Heart right ventricle (tissue), 16 donors: ENCODE measurements around the gene ABHD10. TPM values are rescaled to one million over a fixed set of nuclear protein-coding genes. Genes with fewer than 3 reads are reported as not detected.

Experiments
- ATAC-seq, 8 donors: fragments of 200-7000 bp; cut with Tn5 transposase; one replicate each; pipeline ENCODE4 v1.9.1; 2020; ENCODE audit warnings: mild to moderate bottlenecking in 8 of 8, moderate library complexity in 8 of 8, moderate number of reproducible peaks in 1 of 8
- DNase-seq, 2 donors: peaks; one replicate each; pipeline ENCODE4 v3.0.0-alpha.2; 2020
- H3K27ac ChIP-seq, 10 donors: fragments of 200-600 bp; sonication (generic) in 2 of 10; one replicate each; pipeline versions ENCODE4 v1.5.0 to v1.8.0; 2020 to 2022; ENCODE audit warnings: mild to moderate bottlenecking in 3 of 10
- H3K27me3 ChIP-seq, 7 donors: fragments of 200-600 bp; one replicate each; pipeline ENCODE4 v1.8.0; 2021 to 2022; ENCODE audit warnings: mild to moderate bottlenecking in 2 of 7
- H3K36me3 ChIP-seq, 9 donors: fragments of 200-600 bp; sonication (generic) in 1 of 9; one replicate each; pipeline versions ENCODE4 v1.5.0 to v1.8.0; 2020 to 2022; ENCODE audit warnings: mild to moderate bottlenecking in 2 of 9
- H3K4me1 ChIP-seq, 9 donors: fragments of 200-600 bp; sonication (generic) in 1 of 9; one replicate each; pipeline versions ENCODE4 v1.5.0 to v1.8.0; 2020 to 2022; ENCODE audit warnings: mild to moderate bottlenecking in 4 of 9
- H3K4me3 ChIP-seq, 10 donors: fragments of 200-600 bp; sonication (generic) in 2 of 10; one replicate each; pipeline versions ENCODE4 v1.5.0 to v1.8.0; 2020 to 2022; ENCODE audit warnings: mild to moderate bottlenecking in 7 of 10, moderate library complexity in 2 of 10
- H3K9me3 ChIP-seq, 11 donors: fragments of 200-600 bp in 10 of 11; sonication (generic) in 2 of 11; one replicate each; pipeline versions ENCODE4 v1.5.0 to v1.8.0; 2013 to 2022; ENCODE audit warnings: mild to moderate bottlenecking in 2 of 11, control low read depth in 1 of 11, moderate library complexity in 1 of 11
- WGBS, 2 donors: extraction: QIAGEN DNeasy Blood & Tissue Kit; methylation state at CpG; one replicate each; pipeline ENCODE4 v1.1.7; 2013; ENCODE audit warnings: inconsistent platforms in 1 of 2; 5-methylcytosine and 5-hydroxymethylcytosine counted together
- intact Hi-C, 10 donors: fragments of 100-400 bp; cut with DNase I; formaldehyde crosslinking; loops; one replicate each; pipeline versions ENCODE4 v1.11.1 to v1.14.2; 2022
- polyA plus RNA-seq, 2 donors: library from polyadenylated mRNA; stranded (reverse); fragments of 200-250 nt; gene quantifications; one replicate each; pipeline ENCODE4 v1.2.3, GENCODE V29; 2013
- total RNA-seq, 10 donors: library from RNA; stranded (reverse); fragmentation: NEBNext Ultra II Directional in 3 of 10; extraction: Animal tissue kit (Norgen Biotek cat#: 25700) in 3 of 10; gene quantifications; one replicate each; pipeline versions ENCODE4 v1.2.1 to v1.2.4, GENCODE V29; 2021 to 2023
- TF ChIP-seq, protein P1 (sequence below), 9 donors: fragments of 200-600 bp; sonication (generic) in 2 of 9; IDR thresholded peaks; one replicate each; pipeline versions ENCODE4 v1.5.0 to v1.8.0; 2021 to 2022; ENCODE audit warnings: antibody characterized with exemption in 9 of 9, mild to moderate bottlenecking in 5 of 9, moderate library complexity in 1 of 9
- donor health status: Arrhythmogenic right ventricular cardiomyopathy.
- donor health status: ischemic (EF 13 %, LVEDD 7.1; RV severe dilation, severe dysfunction).
- donor health status: healthy with polysubstance abuse.
- donor health status: DM: no; HTN: yes; CAD: no.
- donor health status: DM: no; HTN: no; CAD: no.
- donor health status: ischemic (EF 25% LVEDD 6.9; RV normal size, moderate dysfunction).
- donor health status: ischemic (EF 25% LVEDD 5.7; RV mildly dilated, moderate dysfunction).
- donor health status: healthy.
- donor health status: DM: yes; HTN: yes; CAD: no.
- donor health status: Ischemic cardiomyopathy.
- donor health status: ischemic (EF 35%, LVEDD 5.7; RV mildly dilated, moderate dysfunction).
- donor health status: nonischemic (EF 11% LVEDD 7.7; RV severe dilation, severe dysfunction).
- donor health status: DM: yes; HTN: yes; CAD: no.
- donor health status: PGD.
- donor health status: ischemic (EF 29% LVEDD 5.4; RV normal size, mild dysfunction).
- donor health status: nonischemic (EF 23%, LVEDD 6.1; RV moderate dilation, normal function).

Gene ABHD10
- total and polyA plus RNA-seq, 12 donors: 10.5 to 57.8 (median 50.1) TPM

- H3K4me3 ChIP-seq: no peak overlapping the region
- peaks cover 0 to 6% (median 0%) of the 10 kb centered on the region in 9 donors for H3K4me1 ChIP-seq
- H3K9me3 ChIP-seq: no peaks in the 10 kb centered on the region
- H3K27me3 ChIP-seq: no peaks in the 10 kb centered on the region
- intact Hi-C loops: no loop called here
- no peaks in the 10 kb centered on the region for H3K36me3 ChIP-seq
- TF ChIP-seq, protein P1, sequence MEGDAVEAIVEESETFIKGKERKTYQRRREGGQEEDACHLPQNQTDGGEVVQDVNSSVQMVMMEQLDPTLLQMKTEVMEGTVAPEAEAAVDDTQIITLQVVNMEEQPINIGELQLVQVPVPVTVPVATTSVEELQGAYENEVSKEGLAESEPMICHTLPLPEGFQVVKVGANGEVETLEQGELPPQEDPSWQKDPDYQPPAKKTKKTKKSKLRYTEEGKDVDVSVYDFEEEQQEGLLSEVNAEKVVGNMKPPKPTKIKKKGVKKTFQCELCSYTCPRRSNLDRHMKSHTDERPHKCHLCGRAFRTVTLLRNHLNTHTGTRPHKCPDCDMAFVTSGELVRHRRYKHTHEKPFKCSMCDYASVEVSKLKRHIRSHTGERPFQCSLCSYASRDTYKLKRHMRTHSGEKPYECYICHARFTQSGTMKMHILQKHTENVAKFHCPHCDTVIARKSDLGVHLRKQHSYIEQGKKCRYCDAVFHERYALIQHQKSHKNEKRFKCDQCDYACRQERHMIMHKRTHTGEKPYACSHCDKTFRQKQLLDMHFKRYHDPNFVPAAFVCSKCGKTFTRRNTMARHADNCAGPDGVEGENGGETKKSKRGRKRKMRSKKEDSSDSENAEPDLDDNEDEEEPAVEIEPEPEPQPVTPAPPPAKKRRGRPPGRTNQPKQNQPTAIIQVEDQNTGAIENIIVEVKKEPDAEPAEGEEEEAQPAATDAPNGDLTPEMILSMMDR (IDR thresholded peaks at IDR 0.05): no peak
- 94 to 96% methylated on average over 4 of the region's 4 CpGs for WGBS, 2 donors
- DNase-seq (no peak), ATAC-seq (no peak)
- no peak overlapping the region for H3K27ac ChIP-seq
These were observed 48.3 kb downstream of the ABHD10 start for GRCh38 chr3:112027142-112027541.

DNA sequence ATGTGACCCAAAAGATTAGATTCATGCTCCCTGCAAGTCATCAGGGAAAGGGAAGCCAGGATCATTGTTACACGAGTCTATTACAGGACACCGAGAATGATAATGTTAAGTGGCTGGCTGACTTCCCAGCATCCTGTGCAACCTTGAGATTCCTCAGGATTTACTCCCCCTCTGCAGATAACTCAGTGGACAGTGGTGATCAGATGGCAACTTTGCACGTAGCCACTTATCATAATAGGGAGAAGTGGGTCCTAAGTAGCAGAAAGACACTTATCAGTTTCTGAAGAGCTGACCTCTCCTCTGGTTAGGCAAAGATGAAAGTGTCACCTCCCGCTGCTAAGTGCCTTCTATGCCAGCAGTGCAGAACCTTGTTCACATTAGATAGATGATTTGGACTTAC, 49.0 kb downstream of the ABHD10 start:
- peaks cover 0 to 6% (median 0%) of the 10 kb centered on the region in 9 donors for H3K4me1 ChIP-seq
- no peaks in the 10 kb centered on the region for H3K27me3 ChIP-seq
- H3K9me3 ChIP-seq: no peaks in the 10 kb centered on the region
- ATAC-seq (peak in 7 of 8 donors; percentile 43 to 86 (median 77)), DNase-seq (peak in 1 of 2 donors; percentile 24)
- 6 to 24% methylated on average over 4 of the region's 4 CpGs for WGBS, 2 donors
- H3K36me3 ChIP-seq: no peaks in the 10 kb centered on the region
- H3K4me3 ChIP-seq: no peak overlapping the region
- TF ChIP-seq, protein P1 (IDR thresholded peaks at IDR 0.05): no peak
- intact Hi-C loops: no loop called here
- H3K27ac ChIP-seq: no peak overlapping the region

DNA sequence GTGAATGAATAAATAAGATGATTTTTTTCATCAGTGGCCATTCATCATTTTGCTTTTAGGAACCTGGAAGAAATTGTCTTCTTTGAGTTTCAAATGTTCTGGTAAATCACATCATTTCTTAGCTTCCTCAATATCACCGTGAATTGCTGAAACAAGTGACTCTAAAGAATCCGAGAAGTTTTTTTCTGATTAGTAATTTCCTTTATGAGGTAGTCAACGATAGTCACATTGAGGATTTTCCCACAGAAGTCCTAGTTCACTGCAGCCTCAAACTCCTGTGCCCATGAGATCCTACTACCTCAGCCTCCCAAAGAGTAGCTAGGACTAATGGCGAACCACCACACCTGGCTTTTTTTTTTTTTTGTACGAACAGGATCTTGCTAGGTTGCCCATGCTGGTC, 52.1 kb downstream of the ABHD10 start:
- Histone ChIP-seq H3K27me3 (no peaks in the 10 kb centered on the region), H3K9me3 (no peaks in the 10 kb centered on the region), H3K4me3 (no peak overlapping the region), H3K27ac (no peak overlapping the region), H3K4me1 (peaks cover 0 to 6% (median 0%) of the 10 kb centered on the region in 9 donors), H3K36me3 (no peaks in the 10 kb centered on the region)
- 90 to 94% methylated on average over 5 of the region's 5 CpGs for WGBS, 2 donors
- intact Hi-C loops: no loop called here
- TF ChIP-seq, protein P1 (IDR thresholded peaks at IDR 0.05): no peak
- ATAC-seq: no peak
- DNase-seq: no peak

DNA sequence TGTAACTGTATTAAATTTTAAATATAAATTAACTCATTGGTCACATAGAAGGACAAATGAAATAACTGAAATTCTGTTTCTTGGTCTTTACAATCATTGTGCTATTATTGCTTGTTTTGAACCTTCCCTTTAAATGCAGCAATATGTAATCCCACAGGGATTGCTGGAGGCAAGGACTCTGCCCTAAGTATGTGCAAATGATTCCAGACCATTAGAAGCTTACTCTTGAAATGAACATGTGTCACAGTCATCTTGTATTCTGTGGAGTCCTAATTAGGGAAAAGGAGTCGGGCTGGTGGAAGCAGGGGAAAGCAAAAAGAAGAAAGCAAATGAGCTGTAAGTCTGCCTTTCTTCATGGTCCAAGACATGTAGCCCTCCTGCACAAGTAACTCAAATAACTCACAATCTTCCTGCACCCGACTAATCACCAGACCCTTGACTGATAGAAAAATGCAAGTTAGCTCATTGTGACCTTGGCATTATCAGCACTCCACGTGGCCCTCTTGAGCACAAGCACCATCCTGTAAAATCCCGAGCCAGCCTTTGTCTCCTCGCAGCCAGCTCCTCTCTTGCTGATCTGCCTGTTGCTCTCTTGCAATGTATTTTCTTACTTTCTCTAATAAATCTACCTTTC, 53.4 kb downstream of the ABHD10 start:
- peaks cover 0 to 6% (median 0%) of the 10 kb centered on the region in 9 donors for H3K4me1 ChIP-seq
- no peaks in the 10 kb centered on the region for H3K27me3 ChIP-seq
- ATAC-seq (peak in 7 of 8 donors; percentile 61 to 79 (median 67)), DNase-seq (peak in 1 of 2 donors; percentile 24)
- no peak overlapping the region for H3K4me3 ChIP-seq
- H3K36me3 ChIP-seq: no peaks in the 10 kb centered on the region
- TF ChIP-seq, protein P1 (IDR thresholded peaks at IDR 0.05): no peak
- no peak overlapping the region for H3K27ac ChIP-seq
- intact Hi-C loops: no loop called here
- WGBS, 2 donors: 30 to 36% methylated on average over 5 of the region's 5 CpGs
- no peaks in the 10 kb centered on the region for H3K9me3 ChIP-seq
